NCI-H82 (cell line): ENCODE measurements around the gene DGKG.

Experiments used
- DNase-seq: peaks from one replicate; lab custom pipeline; 2025; lab: John Stamatoyannopoulos, UW

DGKG gene

DNA sequence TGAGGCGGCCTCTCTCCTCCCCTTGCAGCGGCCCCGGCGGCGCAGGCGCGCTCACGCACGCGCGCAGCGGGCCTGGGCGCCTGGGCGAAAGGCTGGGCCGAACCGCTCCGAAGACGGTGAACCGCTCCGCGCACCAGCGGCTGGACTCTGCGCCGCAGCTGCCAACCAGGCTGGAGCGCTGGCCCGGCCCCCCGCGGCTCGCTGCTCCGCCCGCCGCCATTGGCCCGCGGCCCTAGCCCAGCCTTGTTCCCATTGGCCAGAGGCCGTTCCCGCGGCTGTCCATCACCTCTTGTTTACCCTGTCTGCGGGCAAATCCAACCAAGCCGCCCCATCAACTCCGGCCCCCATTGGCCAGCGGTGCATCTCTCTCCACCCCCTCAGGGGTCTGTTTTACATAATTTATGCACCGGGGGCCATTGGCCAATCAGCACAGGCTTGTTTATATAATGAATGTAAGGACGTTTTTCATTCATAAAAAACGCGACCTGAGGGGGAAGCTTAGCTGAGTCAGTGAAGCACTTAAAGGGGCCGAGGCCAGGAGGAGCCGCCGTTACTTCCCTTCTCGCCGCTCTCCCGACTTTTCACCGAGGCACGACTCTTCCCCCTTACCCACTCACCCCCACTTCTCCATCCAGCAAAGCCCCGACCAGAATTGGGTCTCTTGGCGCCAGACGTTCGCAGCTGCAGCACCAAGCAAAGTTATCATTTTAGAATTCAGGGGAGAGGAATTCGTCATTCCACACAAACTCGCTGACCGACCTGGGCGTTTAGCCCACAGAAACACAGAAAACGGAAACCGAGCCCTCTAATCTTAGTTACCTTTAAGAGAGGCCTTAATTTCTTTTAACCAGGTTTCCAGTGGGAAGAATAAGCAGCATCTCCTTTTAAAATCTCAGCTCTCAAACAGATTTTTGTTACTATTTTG lies 252.8 kb downstream of the DGKG start, which contains the start of gene ETV5:
TSS of gene ETV5 (minus strand) at position 149 of the 925 bp plus-strand sequence. CDS start 3,221 bp downstream, outside the sequence.
- peak; percentile 100 for DNase-seq

DNA sequence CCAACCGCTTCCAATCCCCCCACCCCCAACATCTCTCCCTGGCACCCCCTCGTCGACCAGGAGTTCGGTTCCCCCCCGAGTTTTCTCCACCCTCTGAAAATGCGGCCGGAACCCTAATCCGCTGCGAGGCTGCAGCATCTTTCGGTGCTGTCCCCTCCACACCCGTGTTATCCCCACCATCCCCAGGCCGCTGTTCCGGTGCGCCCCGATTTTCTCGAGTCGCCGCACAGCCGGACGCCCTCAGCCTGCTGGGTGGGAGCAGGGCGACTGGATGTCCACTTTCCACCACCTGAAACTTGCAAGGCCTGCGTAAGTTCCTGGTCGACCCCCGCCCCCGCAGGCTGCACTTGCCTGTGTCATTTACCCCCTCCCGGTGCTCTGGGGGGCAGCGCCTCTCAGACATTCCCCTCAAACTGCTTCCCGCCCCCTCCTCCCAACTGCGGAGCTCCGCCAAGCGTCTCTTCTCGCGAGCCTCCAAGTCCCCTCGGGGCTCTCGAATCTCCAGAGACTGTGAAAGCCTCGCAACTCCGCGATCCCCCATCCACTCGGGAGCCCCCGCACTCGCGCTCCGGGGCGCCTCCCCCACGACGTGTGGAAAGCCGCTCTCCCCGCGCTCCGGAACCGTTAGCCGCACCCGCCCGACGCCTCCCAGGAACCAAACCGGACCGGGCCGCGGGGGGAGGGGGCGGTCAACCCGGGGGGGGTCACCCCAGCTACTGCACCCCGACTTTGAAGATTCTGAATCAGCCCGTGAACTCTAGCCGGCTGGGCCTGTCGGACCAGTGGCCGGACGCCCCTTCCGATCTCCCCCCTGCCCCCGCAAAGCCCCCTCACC lies 253.7 kb downstream of the DGKG start:
- peak; percentile 52 for DNase-seq

DNA sequence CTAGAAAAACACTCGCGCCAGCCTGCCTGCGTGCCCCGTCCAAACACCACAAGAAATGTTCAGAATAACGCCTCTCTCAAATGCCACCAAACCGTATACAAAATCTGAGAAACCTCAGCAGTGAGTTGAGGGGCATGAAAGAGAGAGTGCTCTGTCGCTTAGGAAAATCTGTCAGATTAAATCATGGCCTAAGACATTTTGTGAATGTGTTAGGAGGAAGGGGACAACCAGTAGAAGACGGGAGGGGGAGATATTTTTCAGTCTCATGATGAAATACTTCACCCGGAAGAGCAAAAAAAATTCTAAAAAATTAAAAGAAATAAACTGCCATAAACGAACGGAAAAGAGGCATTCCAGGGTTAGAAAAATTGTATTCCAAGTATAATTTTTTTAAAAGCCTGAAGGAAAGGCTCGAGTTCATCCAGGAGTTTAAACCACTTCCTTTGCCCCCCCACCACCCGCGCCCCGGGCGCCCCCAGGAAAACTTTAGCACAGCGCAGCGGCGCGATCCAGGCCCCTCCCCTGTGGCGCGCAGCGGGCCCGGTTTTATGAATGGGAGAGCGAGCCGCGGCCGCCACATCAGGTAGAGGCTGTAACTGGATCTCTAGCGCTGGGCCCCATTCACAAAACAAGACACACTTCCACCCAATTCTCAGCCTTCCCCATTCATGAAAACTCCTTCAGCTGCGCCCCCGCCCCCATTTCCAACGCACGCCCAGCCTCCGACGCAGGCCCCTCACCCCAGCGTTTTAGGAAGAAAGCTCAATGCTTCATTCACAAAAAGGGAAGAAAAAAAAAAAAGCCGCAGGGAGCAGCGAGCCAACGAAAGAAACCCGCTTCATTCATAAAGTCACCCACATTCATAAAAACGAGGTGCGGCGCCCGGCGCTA lies 254.6 kb downstream of the DGKG start:
- DNase-seq: peak; percentile 90

DNA sequence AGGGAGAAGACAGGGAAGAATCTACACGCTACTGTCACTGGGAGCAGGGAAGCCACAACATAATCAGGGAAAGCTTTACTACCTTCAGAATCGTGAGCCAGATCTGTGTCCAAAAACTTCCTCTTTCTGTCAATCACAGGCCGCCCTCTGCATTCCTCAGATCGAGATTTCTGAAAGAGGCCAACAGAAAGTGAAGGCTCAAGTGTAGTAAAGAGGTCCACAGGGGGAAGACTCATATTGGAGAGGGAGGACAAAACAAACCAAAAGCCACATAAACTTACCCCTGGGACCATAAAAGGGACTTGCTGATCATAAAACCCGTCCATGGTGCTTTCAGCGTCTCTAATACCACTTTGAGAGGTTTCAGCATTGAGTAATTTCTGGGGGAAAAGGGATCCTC lies 256.5 kb downstream of the DGKG start:
- DNase-seq: no peak

DNA sequence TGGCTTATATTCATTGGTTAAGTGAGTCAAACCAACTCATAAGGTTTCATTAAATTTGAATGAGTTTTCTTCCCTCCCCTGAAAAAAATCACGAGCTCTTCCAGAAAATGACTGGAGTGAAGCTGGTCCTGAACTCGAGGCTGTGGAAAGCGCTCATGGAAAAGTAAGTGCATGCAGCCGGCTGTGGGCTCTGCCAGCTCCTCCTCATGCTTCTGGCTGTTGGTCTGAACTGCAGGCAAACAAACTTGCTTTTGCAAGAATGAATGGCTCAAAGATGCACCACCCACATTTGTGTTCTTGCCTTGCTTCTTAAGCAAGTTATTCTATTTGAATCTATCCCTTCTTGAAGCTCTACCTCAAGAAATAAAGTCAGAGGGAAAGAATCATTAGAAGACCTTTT lies 259.3 kb downstream of the DGKG start:
- DNase-seq: no peak

DNA sequence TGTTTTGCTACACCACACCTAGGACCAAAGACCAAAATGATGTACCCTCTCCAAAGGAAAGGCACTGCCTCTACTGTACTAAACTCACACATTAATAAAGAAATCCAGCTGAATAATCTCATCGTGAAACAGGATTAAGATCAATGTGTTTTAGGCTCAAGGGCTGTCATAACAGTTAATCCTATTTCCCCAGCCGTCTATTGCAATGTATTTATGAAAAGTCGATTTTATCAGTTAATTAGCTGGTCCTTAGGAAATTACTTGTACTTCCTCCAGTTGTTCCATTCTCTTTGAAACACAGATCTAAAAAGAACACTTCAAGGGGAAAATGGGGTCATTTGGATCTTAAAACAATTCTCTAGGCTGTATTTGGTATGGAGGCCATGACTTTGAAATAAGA lies 261.6 kb downstream of the DGKG start:
- DNase-seq: peak; percentile 58

DNA sequence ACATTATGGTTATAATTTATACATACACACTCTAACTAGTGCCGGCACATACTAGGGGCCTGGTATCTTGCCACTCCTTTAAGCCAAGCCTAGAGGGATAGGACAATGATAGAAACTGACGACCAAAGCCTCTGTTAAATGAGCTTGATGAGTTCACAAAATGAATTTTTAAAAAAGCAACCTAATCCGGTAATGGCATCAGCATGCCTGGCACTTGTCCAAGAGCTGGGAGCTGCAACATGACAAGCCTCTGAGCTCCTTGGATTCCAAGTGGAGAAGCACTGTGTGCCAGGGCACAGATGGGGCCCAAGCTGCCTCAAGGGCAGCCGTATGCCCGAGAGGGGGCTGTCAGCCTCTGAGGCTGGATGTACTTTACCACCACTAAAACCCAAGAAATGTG lies 262.9 kb downstream of the DGKG start:
- DNase-seq: peak; percentile 92

DNA sequence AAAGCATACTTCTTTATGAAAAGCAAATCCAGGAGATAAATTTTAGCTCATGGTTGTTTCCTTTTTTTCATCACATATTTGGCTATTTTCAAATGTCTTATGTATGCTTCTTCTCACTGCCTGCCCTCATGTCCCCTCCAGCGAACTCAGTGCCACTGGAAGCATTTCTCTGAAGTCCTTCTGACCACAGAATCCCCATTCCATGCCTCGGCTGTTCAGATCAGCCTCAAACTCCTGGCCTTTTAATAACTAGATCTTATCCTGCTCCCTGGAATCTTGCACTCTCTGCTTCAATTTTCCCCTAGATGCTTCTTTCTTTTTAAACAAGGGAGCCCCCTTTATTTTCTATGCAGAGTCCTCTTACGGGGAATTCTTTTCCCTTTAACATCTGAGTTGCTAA lies 263.3 kb downstream of the DGKG start:
- peak; percentile 44 for DNase-seq

DNA sequence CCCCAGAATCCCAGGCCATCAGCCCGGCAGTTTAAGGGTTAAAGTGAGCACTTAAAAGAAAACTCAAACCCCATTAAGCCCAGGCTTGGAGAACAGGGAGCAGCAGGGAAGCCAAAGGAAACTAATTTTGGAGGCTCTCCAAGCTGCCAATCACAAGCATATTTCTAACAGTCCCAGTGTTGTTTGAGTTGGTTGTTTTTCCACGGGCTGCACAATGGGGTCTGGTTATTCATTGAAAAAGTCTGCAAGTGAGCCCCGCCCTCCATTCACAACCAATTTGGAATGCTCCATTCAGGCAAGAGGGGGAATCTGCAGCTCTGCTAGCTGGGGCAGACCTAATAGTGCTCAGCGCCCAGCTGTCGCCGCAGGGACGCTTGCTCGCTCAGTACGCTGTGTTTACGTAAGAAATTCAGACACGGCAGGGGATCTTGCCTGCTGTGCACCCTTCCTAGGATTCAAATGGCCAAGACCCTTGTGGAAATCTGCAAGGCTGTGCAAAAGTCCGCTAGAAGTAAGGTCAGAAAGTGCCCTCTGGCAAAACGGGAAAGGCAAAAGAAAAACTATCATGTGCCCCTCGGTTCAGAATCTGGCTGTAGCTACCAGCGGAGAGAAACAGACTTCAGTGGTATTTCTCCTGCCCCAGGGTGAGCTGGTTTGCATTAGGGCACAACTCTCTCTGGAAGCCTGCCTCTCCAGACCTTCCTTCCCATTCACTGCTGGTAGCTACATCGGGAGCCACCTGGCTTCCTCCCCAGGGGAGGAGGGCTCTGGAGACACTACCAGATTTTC lies 264.2 kb downstream of the DGKG start:
- DNase-seq: peak; percentile 94

DNA sequence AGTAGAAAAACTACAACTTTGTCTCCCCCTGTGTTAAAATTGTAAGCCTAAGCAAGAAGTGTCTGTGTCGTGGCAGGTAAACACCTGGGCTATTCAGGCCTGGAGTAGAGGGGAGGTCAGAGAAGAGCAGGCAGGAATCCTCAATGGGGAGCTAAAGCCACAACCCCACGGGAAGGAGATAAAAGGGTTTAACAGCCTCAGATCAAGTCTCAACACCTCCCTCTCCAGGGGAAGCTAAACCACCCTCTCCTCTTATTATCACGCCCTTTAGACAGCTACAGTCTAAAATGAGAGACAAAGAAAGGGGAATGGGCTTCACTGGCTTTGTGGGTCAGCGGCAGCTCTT lies 264.7 kb downstream of the DGKG start:
- no peak for DNase-seq
